ENCODE results near the gene ROBO4.

Gene ROBO4

GRCh38 chr11:124841840-124842239 lies 55.8 kb downstream of the ROBO4 start:
- DNase-seq (ENCODE audit: low read depth in 2 of 2), result no peak

GRCh38 chr11:124841201-124841600 lies 56.5 kb downstream of the ROBO4 start:
- DNase-seq (ENCODE audit: low read depth in 2 of 2), result no peak

- no peak for DNase-seq (ENCODE audit: low read depth in 2 of 2)
These were observed 57.0 kb downstream of the ROBO4 start for GRCh38 chr11:124840666-124841065.

GRCh38 chr11:124839972-124840621 lies 57.6 kb downstream of the ROBO4 start:
- DNase-seq (ENCODE audit: low read depth in 2 of 2), result no peak

GRCh38 chr11:124839128-124839971 lies 58.3 kb downstream of the ROBO4 start:
- no peak for DNase-seq (ENCODE audit: low read depth in 2 of 2)

- no peak for DNase-seq (ENCODE audit: low read depth in 2 of 2)
These were observed 58.9 kb downstream of the ROBO4 start for GRCh38 chr11:124838805-124839127.

GRCh38 chr11:124837491-124837856 lies 60.2 kb downstream of the ROBO4 start:
- DNase-seq (ENCODE audit: low read depth in 2 of 2), result no peak

- DNase-seq (ENCODE audit: low read depth in 2 of 2), result no peak
These were observed 61.7 kb downstream of the ROBO4 start for GRCh38 chr11:124835918-124836317.

- DNase-seq (ENCODE audit: low read depth in 2 of 2), result no peak
These were observed 63.0 kb downstream of the ROBO4 start for GRCh38 chr11:124834526-124835180.
